Loucy (cell line): ENCODE results near the gene PTPMT1.

Experiments
- H2AFZ ChIP-seq: fragments of 200-600 bp; sonication (generic); 2 replicates; pipeline ENCODE4 v1.6.0; 2016; ENCODE audit warnings: antibody characterized with exemption, mild to moderate bottlenecking, low read length, moderate library complexity
- H3F3A ChIP-seq: fragments of 200-600 bp; 2 replicates; pipeline ENCODE4 v1.6.0; 2016; ENCODE audit warnings: antibody characterized with exemption, low read depth, mild to moderate bottlenecking
- H3K27me3 ChIP-seq: fragments of 200-600 bp; sonication (generic); 2 replicates; pipeline ENCODE4 v1.6.1; 2014; ENCODE audit warnings: low read length, mild to moderate bottlenecking; ENCODE audit not compliant: insufficient read depth, poor library complexity, severe bottlenecking
- H3K36me3 ChIP-seq: fragments of 200-600 bp; sonication (generic); 2 replicates; pipeline ENCODE4 v1.6.1; 2016; ENCODE audit warnings: low read length; ENCODE audit not compliant: insufficient read depth
- H3K4me1 ChIP-seq: fragments of 200-600 bp; sonication (generic); 2 replicates; pipeline ENCODE4 v1.5.1; 2014; ENCODE audit warnings: low read length, mild to moderate bottlenecking; ENCODE audit not compliant: insufficient read depth, poor library complexity, severe bottlenecking
- H3K4me2 ChIP-seq: fragments of 200-600 bp; sonication (generic); 2 replicates; pipeline ENCODE4 v1.6.0; 2014; ENCODE audit warnings: antibody characterized with exemption, low read length, low read depth, mild to moderate bottlenecking; ENCODE audit not compliant: poor library complexity, severe bottlenecking
- H3K4me3 ChIP-seq: fragments of 200-600 bp; sonication (generic); 2 replicates; pipeline ENCODE4 v1.5.1; 2014; ENCODE audit warnings: low read length, mild to moderate bottlenecking, mixed read lengths; ENCODE audit not compliant: poor library complexity, severe bottlenecking
- H3K79me2 ChIP-seq: fragments of 200-600 bp; sonication (generic); 2 replicates; pipeline ENCODE4 v1.6.1; 2014; ENCODE audit warnings: low read length; ENCODE audit not compliant: insufficient read depth
- H3K9ac ChIP-seq: fragments of 200-600 bp; sonication (generic); 2 replicates; pipeline ENCODE4 v1.6.0; 2014; ENCODE audit warnings: mild to moderate bottlenecking, low read depth, low read length, moderate library complexity; ENCODE audit not compliant: poor library complexity, severe bottlenecking
- H3K9me2 ChIP-seq: fragments of 200-600 bp; sonication (generic); replicated peaks from 2 replicates; pipeline ENCODE4 v1.6.1; 2016; ENCODE audit warnings: low read depth, low read length, mixed read lengths
- H3K9me3 ChIP-seq: fragments of 200-600 bp; sonication (generic); 2 replicates; pipeline ENCODE4 v1.6.1; 2014; ENCODE audit warnings: mild to moderate bottlenecking, antibody characterized with exemption, low read length, low read depth; ENCODE audit not compliant: insufficient read depth
- H4K20me1 ChIP-seq: fragments of 200-600 bp; sonication (generic); 2 replicates; pipeline ENCODE4 v1.6.0; 2014; ENCODE audit warnings: antibody characterized with exemption, low read length, mild to moderate bottlenecking; ENCODE audit not compliant: insufficient read depth, poor library complexity, severe bottlenecking
- EZH2phosphoT487 ChIP-seq: fragments of 200-600 bp; IDR thresholded peaks from 2 replicates; pipeline ENCODE4 v1.6.1; 2018; ENCODE audit warnings: antibody characterized with exemption, mild to moderate bottlenecking, moderate library complexity, borderline replicate concordance
- TF ChIP-seq, protein P1 (sequence below): fragments of 200-600 bp; sonication (generic); conservative IDR thresholded peaks from 2 replicates; pipeline ENCODE4 v1.5.1; 2014; ENCODE audit warnings: mild to moderate bottlenecking, antibody characterized with exemption, low read length

PTPMT1 gene

DNA sequence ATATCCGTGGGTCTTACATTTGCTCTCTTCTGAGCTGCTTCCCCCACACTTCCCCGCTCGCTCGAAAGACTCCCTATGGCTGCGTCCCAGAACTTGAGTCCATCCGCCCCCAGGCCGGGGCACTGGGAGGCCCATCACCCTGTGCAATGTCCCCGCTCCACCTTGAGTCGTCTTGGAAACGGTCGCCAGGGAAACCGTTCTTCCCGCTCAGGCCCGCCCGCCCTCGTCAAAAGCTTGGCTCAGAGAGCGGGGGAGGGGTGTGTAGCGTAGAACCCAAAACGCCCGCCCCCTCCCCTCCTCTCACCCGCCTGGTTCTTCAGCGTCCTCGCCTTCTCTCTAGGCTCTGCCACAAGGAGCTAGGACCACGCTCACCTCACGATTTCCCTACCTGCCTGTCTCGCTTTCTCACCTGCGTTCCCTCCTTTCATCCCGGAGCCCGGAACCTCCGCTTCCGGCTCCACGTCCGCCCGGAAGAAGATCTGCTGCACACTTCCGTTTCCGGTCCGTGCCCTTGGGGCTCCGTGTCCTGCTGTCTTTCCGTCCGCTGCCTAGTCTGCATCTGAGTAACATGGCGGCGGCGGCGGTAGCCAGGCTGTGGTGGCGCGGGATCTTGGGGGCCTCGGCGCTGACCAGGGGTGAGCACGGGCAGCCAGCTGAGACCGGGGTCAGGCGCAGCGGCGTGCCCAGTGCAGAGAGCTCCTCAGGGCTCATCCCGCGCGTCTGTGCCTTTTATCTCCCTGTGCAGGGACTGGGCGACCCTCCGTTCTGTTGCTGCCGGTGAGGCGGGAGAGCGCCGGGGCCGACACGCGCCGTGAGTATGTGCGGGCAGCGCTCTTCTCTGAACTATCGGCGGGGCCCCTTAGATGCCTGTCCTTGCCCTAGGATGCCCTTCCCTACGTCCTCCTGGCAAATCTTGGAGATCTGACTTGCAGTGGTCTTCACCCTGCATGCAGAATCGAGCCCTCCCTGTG is 13.4 kb downstream of the PTPMT1 start, which contains the start of the genes KBTBD4 and NDUFS3:
TSS of gene KBTBD4 (minus strand) at position 447 of the 971 bp plus-strand sequence. CDS start at position 428, 19 bp downstream.
TSS of gene NDUFS3 (plus strand) at position 551 of the 971 bp plus-strand sequence. CDS start at position 569, 18 bp downstream.
- Histone ChIP-seq H3K4me2 (peak within 1 kb of the TSS; percentile 90), H3K9me3 (no peaks in the 10 kb centered on the region), H3K9ac (peak within 1 kb of the TSS; percentile 90), H3K9me2 (no peaks in the 10 kb centered on the region), H3K27me3 (no peaks in the 10 kb centered on the region), H3F3A (no peaks in the 10 kb centered on the region), H3K4me3 (peak within 1 kb of the TSS; percentile 97), H3K79me2 (peaks cover 80% of the 10 kb centered on the region), H3K36me3 (peaks cover 26% of the 10 kb centered on the region; the same call in 1 of the 2 replicates), H3K4me1 (peaks cover 48% of the 10 kb centered on the region), H2AFZ (peak within 1 kb of the TSS; percentile 60; the same call in 1 of the 2 replicates), H4K20me1 (peaks cover 27% of the 10 kb centered on the region)
- TF ChIP-seq EZH2phosphoT487 = no peak
- TF ChIP-seq, protein P1, sequence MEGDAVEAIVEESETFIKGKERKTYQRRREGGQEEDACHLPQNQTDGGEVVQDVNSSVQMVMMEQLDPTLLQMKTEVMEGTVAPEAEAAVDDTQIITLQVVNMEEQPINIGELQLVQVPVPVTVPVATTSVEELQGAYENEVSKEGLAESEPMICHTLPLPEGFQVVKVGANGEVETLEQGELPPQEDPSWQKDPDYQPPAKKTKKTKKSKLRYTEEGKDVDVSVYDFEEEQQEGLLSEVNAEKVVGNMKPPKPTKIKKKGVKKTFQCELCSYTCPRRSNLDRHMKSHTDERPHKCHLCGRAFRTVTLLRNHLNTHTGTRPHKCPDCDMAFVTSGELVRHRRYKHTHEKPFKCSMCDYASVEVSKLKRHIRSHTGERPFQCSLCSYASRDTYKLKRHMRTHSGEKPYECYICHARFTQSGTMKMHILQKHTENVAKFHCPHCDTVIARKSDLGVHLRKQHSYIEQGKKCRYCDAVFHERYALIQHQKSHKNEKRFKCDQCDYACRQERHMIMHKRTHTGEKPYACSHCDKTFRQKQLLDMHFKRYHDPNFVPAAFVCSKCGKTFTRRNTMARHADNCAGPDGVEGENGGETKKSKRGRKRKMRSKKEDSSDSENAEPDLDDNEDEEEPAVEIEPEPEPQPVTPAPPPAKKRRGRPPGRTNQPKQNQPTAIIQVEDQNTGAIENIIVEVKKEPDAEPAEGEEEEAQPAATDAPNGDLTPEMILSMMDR = no peak

DNA sequence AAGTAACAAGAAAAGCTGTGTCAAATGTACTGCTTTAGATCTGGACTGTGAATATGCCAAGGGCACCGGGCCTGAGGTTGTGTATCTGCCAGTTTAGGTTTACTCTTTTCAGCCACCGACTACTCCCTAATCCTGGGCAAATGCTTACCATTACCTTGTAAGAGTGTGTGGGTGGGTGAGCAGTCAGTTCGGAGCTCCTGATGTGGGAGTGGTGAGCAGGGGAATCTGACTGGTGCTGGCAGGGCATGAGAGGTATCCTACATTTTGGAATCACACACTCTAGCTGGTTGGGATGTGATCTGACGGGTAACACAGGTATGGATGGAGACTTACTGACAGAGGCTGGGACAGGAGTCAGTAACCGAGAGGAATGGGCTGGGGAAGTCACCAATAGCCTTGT is 18.4 kb downstream of the PTPMT1 start:
- H2AFZ ChIP-seq = no peak overlapping the region
- H3K36me3 ChIP-seq = peaks cover 38% of the 10 kb centered on the region; the same call in 1 of the 2 replicates
- no peak overlapping the region for H3K4me3 ChIP-seq
- H3K79me2 ChIP-seq = peaks cover 76% of the 10 kb centered on the region
- H3K9me2 ChIP-seq = no peaks in the 10 kb centered on the region
- no peak overlapping the region for H3K9ac ChIP-seq
- H3K4me1 ChIP-seq = peaks cover 62% of the 10 kb centered on the region
- peaks cover 15% of the 10 kb centered on the region for H4K20me1 ChIP-seq
- TF ChIP-seq, protein P1 = no peak
- no peak for TF ChIP-seq EZH2phosphoT487
- H3F3A ChIP-seq = 0 out of 2 replicates have a peak, but pooled peaks cover 4% of the 10 kb centered on the region
- H3K4me2 ChIP-seq = peak overlapping the region; percentile 90
- no peaks in the 10 kb centered on the region for H3K9me3 ChIP-seq
- H3K27me3 ChIP-seq = no peaks in the 10 kb centered on the region

DNA sequence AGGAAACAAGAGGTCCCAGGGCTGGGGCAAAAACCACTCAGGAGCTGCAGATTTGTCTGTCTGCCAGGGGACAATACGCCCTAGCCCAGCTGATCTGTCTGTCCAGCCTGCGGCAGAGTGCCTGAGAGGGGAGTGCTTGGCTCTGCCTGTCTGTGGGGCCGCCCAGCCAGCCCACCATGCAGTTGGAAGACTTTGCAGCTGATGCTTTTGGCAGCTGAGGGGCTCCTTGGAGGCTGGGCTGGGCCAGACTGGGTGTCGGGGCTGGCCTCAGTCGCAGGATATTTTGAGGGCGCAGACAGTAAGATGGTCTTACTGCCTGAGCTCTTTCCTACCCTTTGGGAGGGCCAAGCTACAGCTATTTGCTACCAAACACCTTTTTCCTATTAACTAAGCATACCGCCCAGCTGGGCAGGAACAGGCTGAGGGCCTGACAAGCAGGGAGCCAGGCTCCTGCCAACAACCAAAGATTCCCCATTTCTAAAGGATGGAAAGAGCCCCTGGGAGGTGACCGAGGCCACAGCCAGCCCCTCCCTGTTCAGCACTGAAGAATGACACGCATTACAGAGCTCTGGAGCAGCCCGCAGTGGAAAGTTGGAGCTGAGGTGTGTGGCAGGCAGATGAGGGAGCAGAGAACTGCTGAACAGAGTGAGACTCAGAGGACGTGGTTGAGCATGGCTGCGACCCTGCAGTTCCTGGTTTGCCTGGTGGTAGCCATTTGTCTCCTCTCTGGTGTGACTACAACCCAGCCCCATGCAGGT is 20.9 kb downstream of the PTPMT1 start, which contains the start of gene FAM180B:
TSS of gene FAM180B (plus strand) at position 581 of the 758 bp plus-strand sequence. CDS start at position 672, 91 bp downstream.
- Histone ChIP-seq H3K27me3 (no peaks in the 10 kb centered on the region), H3K4me2 (peak within 1 kb of the TSS; percentile 72), H3F3A (0 out of 2 replicates have a peak, but pooled peaks cover 11% of the 10 kb centered on the region), H4K20me1 (peaks cover 5% of the 10 kb centered on the region), H3K9me3 (no peaks in the 10 kb centered on the region), H3K4me3 (peak within 1 kb of the TSS; percentile 60), H3K36me3 (peaks cover 37% of the 10 kb centered on the region; the same call in 1 of the 2 replicates), H3K4me1 (peaks cover 64% of the 10 kb centered on the region), H3K9me2 (no peaks in the 10 kb centered on the region), H2AFZ (no peak within 1 kb of the TSS), H3K9ac (peak within 1 kb of the TSS; percentile 65), H3K79me2 (peaks cover 72% of the 10 kb centered on the region)
- TF ChIP-seq, protein P1 = no peak
- no peak for TF ChIP-seq EZH2phosphoT487
